T-helper 2 cell treated with Interferon-gamma antibody and Interleukin-4, amounts not matched to agents 5 μg/mL and 100 μg/mL, for 36 hours (primary cell): ENCODE measurements around the gene AP2A1.
"Not testable (repeated sequence)": the region's sequence is repeated elsewhere in the genome, so short reads cannot be mapped to it uniquely, and the experiment has no call there.

Experiments used
- DNase-seq: peaks from one replicate; pipeline ENCODE4 v3.0.0; 2021; ENCODE audit warnings: low spot score
- H3K27ac Mint-ChIP-seq: one replicate; pipeline ENCODE4 v1.8.0; 2021; ENCODE audit warnings: mild to moderate bottlenecking, mixed read lengths
- H3K27me3 Mint-ChIP-seq: one replicate; pipeline ENCODE4 v1.8.0; 2021; ENCODE audit warnings: low read depth, mixed read lengths
- H3K36me3 Mint-ChIP-seq: one replicate; pipeline ENCODE4 v1.8.0; 2021; ENCODE audit warnings: low read depth, mixed read lengths
- H3K4me1 Mint-ChIP-seq: one replicate; pipeline ENCODE4 v1.8.0; 2021; ENCODE audit warnings: low read depth, mixed read lengths
- H3K4me3 Mint-ChIP-seq: one replicate; pipeline ENCODE4 v1.8.0; 2022; ENCODE audit warnings: mild to moderate bottlenecking, moderate library complexity, mixed read lengths
- H3K9me3 Mint-ChIP-seq: one replicate; pipeline ENCODE4 v1.8.0; 2021; ENCODE audit warnings: mixed read lengths

The AP2A1 gene

DNA sequence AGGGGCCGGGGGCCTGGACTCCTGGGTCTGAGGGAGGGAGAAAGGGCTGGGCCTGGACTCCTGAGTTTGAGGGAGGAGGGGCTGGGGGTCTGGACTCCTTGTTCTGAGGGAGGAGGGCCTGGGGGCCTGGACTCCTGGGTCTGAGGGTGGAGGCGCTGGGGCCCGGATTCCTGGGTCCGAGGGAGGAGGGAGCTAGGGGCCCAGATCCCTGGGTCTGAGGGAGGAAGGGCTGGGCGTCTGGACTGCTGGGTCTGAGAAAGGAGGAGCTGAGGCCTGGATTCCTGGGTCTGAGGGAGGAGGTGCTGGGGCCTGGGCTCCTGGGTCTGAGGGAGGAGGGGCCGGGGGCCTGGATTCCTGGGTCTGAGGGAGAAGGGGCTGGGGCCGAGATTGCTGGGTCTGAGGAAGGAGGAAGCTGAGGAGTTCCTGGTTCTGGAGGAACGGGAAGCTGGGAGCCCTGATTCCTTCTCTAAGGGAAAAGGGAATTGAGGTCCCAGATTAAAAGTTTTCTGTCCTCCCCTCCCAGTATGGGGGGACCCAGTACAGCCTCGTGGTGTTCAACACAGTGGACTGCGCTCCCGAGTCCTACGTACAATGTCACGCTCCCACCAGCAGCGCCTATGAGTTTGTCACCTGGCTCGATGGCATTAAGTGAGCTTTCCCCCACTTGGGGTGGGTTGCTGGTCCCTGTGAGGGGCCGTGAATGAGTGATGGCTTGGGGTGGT, 52.0 kb downstream of the AP2A1 start:
- Mint-ChIP-seq H3K36me3 (peaks cover 16% of the 10 kb centered on the region), H3K4me1 (peaks cover 21% of the 10 kb centered on the region), H3K4me3 (peak overlapping the region; percentile 93), H3K27me3 (no peaks in the 10 kb centered on the region), H3K9me3 (no peaks in the 10 kb centered on the region), H3K27ac (peak overlapping the region; percentile 93)
- no peak for DNase-seq

DNA sequence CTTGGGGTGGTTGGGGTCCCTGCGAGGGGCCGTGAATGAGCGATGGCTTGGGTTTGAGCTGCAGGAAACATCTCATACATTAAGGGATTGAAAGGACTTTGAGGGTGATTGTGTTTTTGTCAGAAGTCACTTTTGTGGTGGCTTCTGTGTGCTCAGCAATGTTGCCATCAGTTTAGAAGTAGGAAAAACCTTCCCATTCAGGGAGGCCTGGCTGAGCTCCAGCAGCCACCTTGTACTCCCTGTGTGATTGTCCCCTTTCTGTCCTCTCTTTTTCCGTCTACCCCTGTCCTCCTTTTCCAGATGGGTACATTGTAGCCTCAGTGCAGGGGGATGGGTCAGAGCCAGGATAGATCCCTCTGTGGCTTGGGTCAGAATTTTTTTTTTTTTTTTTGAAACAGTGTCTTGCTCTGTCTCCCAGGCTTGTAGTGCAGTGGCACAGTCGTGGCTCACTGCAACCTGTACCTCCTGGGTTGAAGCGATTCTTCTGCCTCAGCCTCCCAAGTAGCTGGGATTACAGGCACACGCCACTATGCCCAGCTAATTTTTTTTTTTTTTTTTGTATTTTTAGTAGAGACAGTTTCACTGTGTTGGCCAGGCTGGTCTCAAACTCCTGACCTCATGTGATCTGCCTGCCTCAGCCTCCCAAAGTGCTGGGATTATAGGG, 52.8 kb downstream of the AP2A1 start:
- DNase-seq, H3K9me3 Mint-ChIP-seq, H3K27me3 Mint-ChIP-seq: not testable (repeated sequence)
- Mint-ChIP-seq H3K4me1 (peaks cover 18% of the 10 kb centered on the region), H3K27ac (peak overlapping the region; percentile 93), H3K4me3 (peak overlapping the region; percentile 93), H3K36me3 (peaks cover 16% of the 10 kb centered on the region)

DNA sequence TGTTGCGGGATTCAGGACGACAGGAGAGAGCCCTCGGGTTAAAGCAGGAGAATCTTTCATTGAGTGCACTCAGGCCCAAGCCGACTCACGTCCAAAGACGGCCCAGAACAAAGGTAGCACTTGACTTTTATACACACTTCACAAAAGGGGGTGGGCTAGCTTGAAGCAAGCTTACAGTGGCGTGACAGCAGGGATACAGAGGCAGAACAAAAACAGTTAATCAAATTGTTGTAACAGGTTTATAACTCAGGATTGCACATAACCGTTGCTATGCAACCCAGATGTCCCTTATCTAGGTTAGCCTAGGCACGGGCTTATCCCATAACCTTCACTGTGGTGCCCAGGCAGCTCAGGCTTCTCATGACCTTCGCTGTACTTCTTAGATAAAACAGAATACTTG, 53.3 kb downstream of the AP2A1 start:
- Mint-ChIP-seq H3K36me3 (peaks cover 16% of the 10 kb centered on the region), H3K4me3 (no peak overlapping the region), H3K27ac (no peak overlapping the region)

DNA sequence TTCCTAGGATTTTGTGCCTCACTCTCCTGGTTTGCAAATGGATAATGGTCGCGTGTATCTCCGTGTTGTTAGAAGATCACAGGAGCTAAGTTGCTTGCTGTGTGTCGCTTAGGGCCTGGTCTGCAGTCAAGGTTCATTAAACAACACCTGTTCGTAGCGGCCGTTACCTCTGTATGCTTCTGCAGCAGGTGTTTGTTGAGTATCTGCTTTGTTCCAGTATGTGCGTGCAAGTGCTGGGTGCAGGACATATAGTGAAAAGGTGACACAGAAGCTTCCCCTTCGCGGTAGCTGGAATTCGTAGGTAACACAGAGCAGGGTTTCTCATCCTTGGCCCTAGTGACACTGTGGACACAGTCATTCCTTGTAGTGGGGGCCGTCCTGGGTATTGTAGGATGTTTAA, 56.7 kb downstream of the AP2A1 start:
- H3K4me3 Mint-ChIP-seq, result no peak overlapping the region
- peaks cover 18% of the 10 kb centered on the region for H3K36me3 Mint-ChIP-seq
- H3K27ac Mint-ChIP-seq, result no peak overlapping the region
- H3K4me1 Mint-ChIP-seq, result peaks cover 10% of the 10 kb centered on the region
- H3K27me3 Mint-ChIP-seq, result no peaks in the 10 kb centered on the region
- no peak for DNase-seq
- no peaks in the 10 kb centered on the region for H3K9me3 Mint-ChIP-seq

More for the DNA sequence above, 53.3 kb downstream of the AP2A1 start:
- no peaks in the 10 kb centered on the region for H3K9me3 Mint-ChIP-seq
- DNase-seq, result no peak
- H3K27me3 Mint-ChIP-seq, result no peaks in the 10 kb centered on the region
- H3K4me1 Mint-ChIP-seq, result peaks cover 16% of the 10 kb centered on the region

DNA sequence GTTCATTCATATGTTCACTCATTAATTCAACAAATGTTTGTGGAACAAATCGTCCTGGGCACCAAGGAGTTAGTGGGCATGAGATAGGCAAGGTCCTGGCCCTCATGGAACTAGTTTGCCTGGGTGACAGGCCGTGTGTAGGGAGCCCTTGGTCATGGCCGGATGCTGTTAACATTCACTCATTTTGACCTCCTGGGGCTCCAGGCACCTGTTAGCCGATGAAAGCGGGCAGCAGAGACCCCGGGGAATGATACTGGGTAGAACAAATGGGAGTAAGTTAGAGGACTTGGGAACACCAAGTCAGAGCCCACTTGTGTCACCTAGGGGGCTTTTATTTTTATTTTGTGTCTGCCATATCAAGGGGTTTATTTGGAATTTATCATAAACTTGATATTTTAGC, 57.9 kb downstream of the AP2A1 start:
- no peak overlapping the region for H3K4me3 Mint-ChIP-seq
- no peak overlapping the region for H3K27ac Mint-ChIP-seq
- no peaks in the 10 kb centered on the region for H3K9me3 Mint-ChIP-seq
- no peak for DNase-seq
- H3K27me3 Mint-ChIP-seq, result no peaks in the 10 kb centered on the region
- peaks cover 17% of the 10 kb centered on the region for H3K36me3 Mint-ChIP-seq
- peaks cover 3% of the 10 kb centered on the region for H3K4me1 Mint-ChIP-seq

DNA sequence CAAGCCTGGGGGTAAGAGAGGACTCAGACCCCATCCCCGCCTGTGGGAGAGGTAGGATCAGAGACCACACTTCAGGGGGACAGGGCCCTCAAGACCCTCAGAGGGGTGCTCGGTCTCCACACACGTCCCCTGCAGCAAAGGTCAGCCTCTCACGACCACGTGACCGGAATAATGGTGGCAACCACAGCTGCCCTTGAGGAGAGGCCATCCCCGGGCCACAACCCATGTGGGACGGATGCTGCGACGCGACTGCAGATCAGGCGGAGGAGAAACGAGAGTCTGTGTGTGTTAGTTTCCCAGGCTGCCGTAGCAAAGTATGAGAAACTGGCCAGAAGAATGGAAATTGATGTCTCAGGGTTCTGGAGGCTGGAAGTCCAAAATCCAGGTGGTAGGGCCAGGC, 60.2 kb downstream of the AP2A1 start:
- Mint-ChIP-seq H3K9me3 (no peaks in the 10 kb centered on the region), H3K36me3 (peaks cover 16% of the 10 kb centered on the region), H3K4me3 (no peak overlapping the region), H3K27me3 (no peaks in the 10 kb centered on the region), H3K4me1 (no peaks in the 10 kb centered on the region), H3K27ac (no peak overlapping the region)
- DNase-seq, result no peak

DNA sequence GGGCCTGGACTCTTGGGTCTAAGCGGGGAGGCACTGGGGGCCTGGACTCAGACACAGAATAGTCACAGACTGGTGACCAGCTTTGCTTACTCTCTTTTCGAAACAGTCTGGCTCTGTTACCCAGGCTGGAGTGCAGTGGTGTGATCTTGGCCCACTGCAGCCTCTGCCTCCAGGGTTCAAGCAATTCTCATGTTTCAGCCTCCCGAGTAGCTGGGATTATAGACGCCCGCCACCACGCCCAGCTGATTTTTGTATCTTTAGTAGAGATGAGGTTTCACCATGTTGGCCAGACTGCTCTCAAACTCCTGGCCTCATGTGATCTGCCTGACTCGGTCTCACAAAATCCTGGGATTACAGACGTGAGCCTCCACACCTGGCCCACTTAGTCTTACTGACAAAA, 62.4 kb downstream of the AP2A1 start:
- Mint-ChIP-seq H3K36me3 (peaks cover 19% of the 10 kb centered on the region), H3K27ac (no peak overlapping the region)

DNA sequence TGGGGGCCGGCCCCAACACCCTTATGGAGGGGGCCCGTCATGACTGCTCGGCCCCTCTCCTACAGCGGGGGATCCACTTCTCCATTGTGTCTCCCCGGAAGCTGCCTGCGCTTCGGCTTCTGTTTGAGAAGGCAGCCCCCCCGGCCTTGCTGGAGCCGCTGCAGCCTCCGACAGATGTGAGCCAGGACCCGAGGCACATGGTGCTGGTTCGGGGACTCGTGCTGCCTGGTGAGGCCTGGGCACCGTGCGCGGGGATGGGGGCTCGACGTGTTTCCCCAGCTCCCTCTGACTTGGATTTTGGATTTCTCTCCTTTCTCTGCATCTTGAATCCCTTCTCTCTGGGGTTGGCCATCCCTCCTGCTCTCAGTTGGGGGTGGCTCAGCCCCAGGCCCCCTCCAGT, 62.9 kb downstream of the AP2A1 start:
- H3K4me3 Mint-ChIP-seq, result no peak overlapping the region
- H3K36me3 Mint-ChIP-seq, result peaks cover 21% of the 10 kb centered on the region
- peaks cover 7% of the 10 kb centered on the region for H3K4me1 Mint-ChIP-seq
- DNase-seq, result no peak
- H3K27ac Mint-ChIP-seq, result no peak overlapping the region
- no peaks in the 10 kb centered on the region for H3K27me3 Mint-ChIP-seq
- H3K9me3 Mint-ChIP-seq, result no peaks in the 10 kb centered on the region

More for the DNA sequence above, 62.4 kb downstream of the AP2A1 start:
- H3K4me1 Mint-ChIP-seq, result peaks cover 7% of the 10 kb centered on the region
- no peak for DNase-seq
- H3K9me3 Mint-ChIP-seq, result no peaks in the 10 kb centered on the region
- no peaks in the 10 kb centered on the region for H3K27me3 Mint-ChIP-seq
- H3K4me3 Mint-ChIP-seq, result no peak overlapping the region

DNA sequence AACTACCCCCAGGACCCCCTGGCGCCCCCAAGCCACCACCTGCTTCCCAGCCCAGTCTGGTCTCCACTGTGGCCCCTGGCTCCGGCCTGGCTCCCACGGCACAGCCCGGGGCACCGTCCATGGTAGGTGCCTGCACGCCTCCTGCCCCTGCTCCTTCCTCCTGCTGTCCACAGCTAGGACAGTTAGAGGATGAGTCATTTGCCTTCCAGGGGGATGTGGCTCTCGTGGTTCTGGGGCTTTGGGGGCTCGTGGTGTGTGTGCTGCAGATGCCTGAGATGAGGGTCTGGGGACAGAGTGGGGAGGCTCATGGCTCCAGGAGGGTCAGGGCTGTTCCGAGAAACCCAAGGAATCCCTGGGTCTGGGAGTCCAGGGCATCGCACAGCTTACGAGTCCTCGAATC, 64.0 kb downstream of the AP2A1 start:
- H3K27me3 Mint-ChIP-seq, result no peaks in the 10 kb centered on the region
- DNase-seq, result no peak
- peaks cover 26% of the 10 kb centered on the region for H3K36me3 Mint-ChIP-seq
- no peaks in the 10 kb centered on the region for H3K9me3 Mint-ChIP-seq
- no peak overlapping the region for H3K4me3 Mint-ChIP-seq
- H3K27ac Mint-ChIP-seq, result no peak overlapping the region
- peaks cover 7% of the 10 kb centered on the region for H3K4me1 Mint-ChIP-seq

DNA sequence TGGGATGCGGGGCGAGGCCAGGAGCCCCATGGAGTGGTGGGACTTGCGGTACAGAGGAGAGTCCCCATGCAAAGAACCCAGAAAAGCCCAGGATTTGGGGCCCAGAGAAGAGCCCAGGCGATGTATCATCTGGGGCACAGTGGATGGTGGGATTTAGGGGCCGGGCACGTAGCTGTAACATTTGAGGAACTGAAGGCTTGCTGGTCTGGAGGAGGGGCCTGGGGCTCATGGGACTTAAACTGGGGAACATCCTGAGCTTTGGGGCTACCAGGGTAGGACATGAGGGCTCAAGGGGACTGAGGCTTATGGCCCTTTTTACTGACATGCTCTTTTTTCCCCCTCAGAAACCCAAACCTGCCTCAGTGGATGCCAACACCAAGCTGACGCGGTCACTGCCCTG, 64.8 kb downstream of the AP2A1 start:
- no peak overlapping the region for H3K27ac Mint-ChIP-seq
- peaks cover 7% of the 10 kb centered on the region for H3K4me1 Mint-ChIP-seq
- H3K9me3 Mint-ChIP-seq, result no peaks in the 10 kb centered on the region
- no peak overlapping the region for H3K4me3 Mint-ChIP-seq
- no peaks in the 10 kb centered on the region for H3K27me3 Mint-ChIP-seq
- H3K36me3 Mint-ChIP-seq, result peaks cover 24% of the 10 kb centered on the region
- DNase-seq, result no peak

DNA sequence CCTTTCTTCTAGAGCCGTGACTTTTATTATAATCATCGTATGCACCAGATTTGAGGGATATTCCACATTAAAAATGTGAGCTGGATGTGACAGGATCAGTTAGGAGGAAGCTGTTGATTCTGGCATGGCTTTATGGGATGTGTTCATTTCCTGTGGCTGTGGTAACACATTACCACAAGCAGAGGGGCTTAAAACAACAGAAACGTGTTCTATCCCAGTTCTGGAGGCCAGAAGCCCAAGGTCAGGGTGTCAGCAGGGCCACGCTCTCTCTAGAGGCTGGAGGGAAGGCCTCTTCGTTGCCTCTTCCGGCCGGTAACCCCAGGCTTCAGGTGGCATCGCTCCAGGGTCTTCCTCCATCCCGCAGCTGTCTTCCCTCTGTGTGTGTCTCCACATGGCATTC, 65.8 kb downstream of the AP2A1 start:
- H3K27me3 Mint-ChIP-seq, result no peaks in the 10 kb centered on the region
- H3K9me3 Mint-ChIP-seq, result no peaks in the 10 kb centered on the region
- H3K27ac Mint-ChIP-seq, result no peak overlapping the region
- no peak for DNase-seq
- H3K4me3 Mint-ChIP-seq, result no peak overlapping the region
- H3K4me1 Mint-ChIP-seq, result peaks cover 7% of the 10 kb centered on the region
- H3K36me3 Mint-ChIP-seq, result peaks cover 28% of the 10 kb centered on the region

DNA sequence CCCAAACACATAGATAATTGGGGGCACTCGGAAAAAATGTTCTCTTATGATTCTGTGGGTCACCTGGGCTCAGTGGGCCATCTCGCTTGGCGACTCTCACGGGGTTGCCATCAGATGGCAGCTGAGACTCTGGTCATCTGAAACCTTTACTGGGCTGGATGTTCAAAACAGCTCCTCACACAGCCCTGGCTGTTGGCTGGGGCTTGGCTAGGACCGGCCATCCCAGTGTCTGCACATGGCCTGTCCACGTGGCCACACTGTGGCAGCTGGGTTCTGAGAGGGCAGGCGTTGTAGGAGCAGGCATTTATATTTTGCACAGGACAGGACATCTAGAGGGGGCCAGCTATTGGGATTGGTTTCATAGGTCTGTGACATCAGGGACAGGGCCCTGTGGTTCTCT, 66.8 kb downstream of the AP2A1 start:
- Mint-ChIP-seq H3K4me3 (no peak overlapping the region), H3K9me3 (no peaks in the 10 kb centered on the region), H3K4me1 (peaks cover 7% of the 10 kb centered on the region), H3K27ac (no peak overlapping the region), H3K27me3 (no peaks in the 10 kb centered on the region), H3K36me3 (peaks cover 32% of the 10 kb centered on the region)
- DNase-seq, result no peak

DNA sequence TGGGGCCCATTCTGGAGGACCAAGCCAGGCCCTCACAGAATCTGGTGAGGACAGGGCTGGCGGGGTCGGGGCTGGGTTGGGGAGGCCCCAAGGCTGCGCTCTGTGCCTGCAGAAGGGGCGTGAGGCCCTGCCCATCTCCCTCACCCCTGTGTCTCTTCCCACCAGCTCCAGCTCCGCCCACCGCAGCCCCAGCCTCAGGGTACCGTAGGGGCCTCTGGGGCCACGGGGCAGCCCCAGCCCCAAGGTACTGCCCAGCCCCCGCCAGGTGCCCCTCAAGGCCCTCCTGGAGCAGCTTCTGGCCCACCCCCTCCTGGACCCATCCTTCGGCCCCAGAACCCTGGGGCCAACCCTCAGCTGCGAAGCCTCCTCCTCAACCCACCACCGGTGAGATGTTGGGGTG, 68.8 kb downstream of the AP2A1 start:
- no peak overlapping the region for H3K4me3 Mint-ChIP-seq
- no peaks in the 10 kb centered on the region for H3K9me3 Mint-ChIP-seq
- peaks cover 7% of the 10 kb centered on the region for H3K4me1 Mint-ChIP-seq
- DNase-seq, result no peak
- no peak overlapping the region for H3K27ac Mint-ChIP-seq
- peaks cover 39% of the 10 kb centered on the region for H3K36me3 Mint-ChIP-seq
- no peaks in the 10 kb centered on the region for H3K27me3 Mint-ChIP-seq

DNA sequence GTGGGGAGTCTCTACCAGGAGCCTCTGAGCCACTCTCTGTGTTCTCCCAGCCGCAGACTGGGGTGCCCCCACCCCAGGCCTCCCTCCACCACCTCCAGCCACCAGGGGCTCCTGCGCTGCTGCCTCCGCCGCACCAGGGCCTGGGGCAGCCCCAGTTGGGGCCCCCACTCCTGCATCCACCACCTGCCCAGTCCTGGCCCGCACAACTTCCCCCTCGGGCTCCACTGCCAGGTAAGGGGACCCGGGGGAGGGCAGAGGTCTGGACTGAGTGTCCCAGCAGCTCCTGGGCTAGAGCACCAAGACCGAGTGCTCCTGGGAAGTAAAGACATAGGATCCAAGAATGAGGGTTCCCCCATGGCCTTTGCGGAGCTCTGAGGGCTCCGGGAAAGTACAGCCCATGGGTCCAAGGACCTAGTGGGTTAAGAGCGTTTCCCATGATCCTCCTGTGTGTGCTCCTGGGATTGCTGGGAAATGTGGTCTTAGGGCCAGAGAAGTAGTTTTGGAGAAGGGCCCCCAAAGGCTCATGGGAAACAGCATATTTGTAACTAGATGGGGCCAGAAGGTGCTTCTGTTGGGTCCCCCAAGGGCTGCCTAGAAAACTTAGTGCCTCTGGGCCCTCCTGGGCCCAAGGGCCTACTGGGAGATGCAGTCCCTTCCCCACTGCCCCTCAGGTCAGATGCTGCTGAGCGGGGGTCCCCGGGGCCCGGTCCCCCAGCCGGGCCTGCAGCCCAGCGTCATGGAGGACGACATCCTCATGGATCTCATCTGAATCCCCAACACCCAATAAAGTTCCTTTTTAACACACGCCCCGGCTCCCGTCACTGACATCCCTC, 69.6 kb downstream of the AP2A1 start:
- Mint-ChIP-seq H3K4me1 (peaks cover 7% of the 10 kb centered on the region), H3K27ac (no peak overlapping the region), H3K4me3 (no peak overlapping the region), H3K27me3 (no peaks in the 10 kb centered on the region), H3K9me3 (no peaks in the 10 kb centered on the region), H3K36me3 (peaks cover 38% of the 10 kb centered on the region)
- no peak for DNase-seq
